HG03521 (cell line): ENCODE measurements around the gene AIP.

Experiments
- ATAC-seq: cut with Tn5 transposase; IDR thresholded peaks from one replicate; pipeline ENCODE4 v1.9.1; 2021; ENCODE audit warnings: mild to moderate bottlenecking, moderate library complexity; ENCODE audit not compliant: unreplicated experiment

Gene AIP

DNA sequence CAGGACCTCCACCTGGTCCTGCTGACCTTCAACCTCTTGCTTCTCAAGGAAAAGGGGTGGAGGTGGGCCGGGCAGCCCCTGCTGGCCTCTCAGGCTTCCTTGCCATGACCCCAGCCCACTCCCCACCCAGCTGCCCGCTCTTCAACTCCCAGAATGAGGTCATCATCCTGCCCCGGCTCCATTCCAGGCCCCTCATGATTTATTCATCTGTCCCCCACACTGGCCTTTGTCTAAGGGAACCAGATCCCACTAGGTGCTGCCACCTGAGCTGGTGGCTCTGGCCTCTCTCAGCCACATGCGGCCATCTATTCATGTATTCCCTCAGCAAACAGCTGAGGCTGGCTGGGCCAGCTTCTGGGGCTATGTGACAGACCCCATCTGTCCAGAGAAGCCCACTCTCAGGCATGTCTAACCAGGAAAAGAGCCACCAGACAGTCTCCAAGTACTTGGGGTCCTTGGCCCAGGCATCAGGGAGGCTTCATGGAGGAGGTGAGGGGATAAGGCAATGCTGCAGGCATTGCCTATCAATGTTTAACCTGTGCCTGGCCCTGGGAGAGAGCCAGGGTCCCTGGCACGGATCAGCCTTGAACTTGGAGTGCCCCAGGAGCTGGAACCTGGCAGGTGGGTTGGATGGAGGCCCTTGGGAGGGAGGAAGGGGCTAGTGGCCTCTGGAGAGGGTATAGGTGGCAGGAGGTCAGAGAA is 42.6 kb downstream of the AIP start:
- no peak for ATAC-seq

GRCh38 chr11:67528376-67528775 is 45.5 kb downstream of the AIP start:
- ATAC-seq, result no peak

DNA sequence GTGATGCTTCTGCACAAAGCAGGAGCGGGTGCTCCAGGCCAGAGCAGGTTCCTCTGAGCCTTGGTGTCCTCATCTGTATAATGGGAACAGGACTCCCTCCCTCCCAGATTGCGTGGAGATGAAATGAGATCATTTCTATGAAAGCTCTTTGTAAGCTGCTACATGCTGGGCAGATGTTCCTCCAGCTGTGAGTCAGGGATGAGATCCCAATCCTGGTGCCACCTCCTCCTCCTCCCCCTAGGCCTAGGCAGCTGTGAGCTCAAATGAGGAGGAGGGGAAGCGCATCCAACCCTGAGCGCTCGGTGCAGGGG is 47.4 kb downstream of the AIP start:
- ATAC-seq, result no peak

DNA sequence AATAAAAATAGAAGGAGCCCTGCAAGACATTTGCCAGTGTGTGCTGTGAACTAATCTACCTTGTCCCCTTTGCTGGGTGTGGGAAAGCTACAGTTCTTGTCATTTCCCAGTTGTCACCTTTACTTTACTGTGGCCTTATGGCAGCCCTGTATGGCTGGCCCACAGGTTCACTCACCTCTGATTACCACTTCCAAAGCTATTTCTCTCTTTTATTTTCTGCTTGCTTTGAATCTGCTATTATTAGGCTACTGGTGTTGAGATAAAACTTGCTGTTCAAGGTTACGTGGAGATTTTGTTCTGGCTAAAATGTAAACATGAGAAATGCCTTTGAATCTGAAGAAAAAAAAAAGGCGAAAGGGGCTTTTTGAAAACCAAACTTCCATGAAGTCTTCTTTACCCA is 50.1 kb downstream of the AIP start:
- ATAC-seq, result no peak

- no peak for ATAC-seq
Measured at GRCh38 chr11:67534070-67534679, 51.3 kb downstream of the AIP start.

DNA sequence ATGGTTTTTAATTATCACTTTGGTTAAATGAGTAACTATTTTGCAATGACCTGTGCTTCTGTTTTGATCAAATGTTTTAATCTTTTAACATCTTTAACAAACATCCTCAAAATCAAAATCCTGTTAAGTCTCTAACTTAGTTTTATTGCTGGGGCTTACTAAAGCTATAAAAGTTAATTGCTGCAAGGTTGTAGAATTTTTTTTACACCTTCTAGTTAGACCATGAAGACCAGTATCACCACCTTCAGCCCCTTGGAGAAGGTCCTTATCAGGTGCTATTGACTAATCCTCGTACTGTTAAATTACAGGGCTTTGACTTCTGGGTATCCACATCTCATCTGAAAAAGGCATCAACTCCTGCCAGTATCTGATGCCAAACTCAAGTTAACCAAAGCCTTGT is 52.7 kb downstream of the AIP start:
- ATAC-seq, result no peak

DNA sequence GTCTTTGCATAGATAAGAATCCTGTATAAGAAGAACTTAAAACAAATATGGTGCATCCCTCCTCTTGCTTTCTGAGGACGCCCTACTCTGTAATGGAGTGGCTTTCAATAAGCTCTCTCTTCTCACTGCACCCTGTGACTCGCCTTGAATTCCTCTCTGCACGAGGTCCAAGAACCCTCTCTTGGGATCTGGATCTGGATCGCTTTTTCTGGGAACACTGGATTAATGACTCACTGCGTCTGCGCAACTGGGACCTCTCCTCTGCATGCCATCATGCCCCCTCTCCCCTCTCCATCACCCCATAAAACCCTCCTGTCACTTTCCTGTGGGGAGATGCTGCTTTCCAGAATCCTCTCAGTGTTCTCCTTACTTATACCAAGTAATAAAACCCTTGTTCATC is 55.5 kb downstream of the AIP start:
- ATAC-seq, result no peak

DNA sequence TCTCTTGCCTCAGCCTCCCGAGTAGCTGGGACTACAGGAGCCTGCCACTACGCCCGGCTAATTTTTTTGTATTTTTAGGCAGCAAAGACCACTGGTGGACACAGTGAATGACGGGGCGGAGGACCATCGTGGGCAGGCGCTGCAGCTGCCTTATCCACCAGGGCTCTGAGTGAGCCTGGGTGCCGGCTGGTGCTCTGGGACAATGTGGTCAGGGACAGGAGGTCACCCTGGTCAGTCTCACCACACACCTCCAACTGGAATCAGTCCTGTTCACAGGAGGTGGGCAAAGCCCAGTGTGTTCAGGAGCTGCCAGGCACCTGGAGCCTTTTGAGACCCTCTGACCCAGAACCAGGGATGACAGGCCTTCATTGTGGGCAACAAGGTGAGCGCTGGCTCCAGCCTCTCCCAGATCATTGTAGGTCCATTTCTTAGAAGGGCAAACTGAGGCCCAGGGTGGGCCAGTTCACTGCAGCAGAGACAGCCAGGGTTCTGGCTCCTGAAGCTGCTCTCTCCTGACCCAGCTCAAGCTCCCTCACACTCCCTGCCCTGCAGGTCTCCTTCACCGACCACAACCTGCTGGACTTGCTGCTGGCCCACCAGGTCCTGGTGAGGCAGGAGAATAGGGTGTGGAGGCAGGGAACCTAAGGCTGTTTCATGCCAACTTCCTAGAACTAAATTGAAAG is 56.1 kb downstream of the AIP start:
- ATAC-seq, result no peak

GRCh38 chr11:67539550-67539949 is 56.7 kb downstream of the AIP start:
- no peak for ATAC-seq
